Activated naive CD8-positive, alpha-beta T cell treated with anti-CD3 and anti-CD28 coated beads, Interleukin-2, amount 50 U/mL, for 24 hours (primary cell): ENCODE data around the gene SH2D1A.
"Not testable (repeated sequence)": the region's sequence is repeated elsewhere in the genome, so short reads cannot be mapped to it uniquely, and the experiment has no call there.

Source experiments
- ATAC-seq: fragments of 150-1000 bp; cut with Tn5 transposase; one replicate; pipeline ENCODE4 v1.10.0; 2021
- DNase-seq: peaks from one replicate; pipeline ENCODE4 v3.0.0; 2021
- H3K27ac Mint-ChIP-seq: one replicate; pipeline ENCODE4 v1.8.0; 2021; ENCODE audit warnings: mild to moderate bottlenecking, mixed read lengths
- H3K27me3 Mint-ChIP-seq: one replicate; pipeline ENCODE4 v1.8.0; 2021; ENCODE audit warnings: mixed read lengths
- H3K36me3 Mint-ChIP-seq: one replicate; pipeline ENCODE4 v1.8.0; 2021; ENCODE audit warnings: low read depth, mixed read lengths
- H3K4me1 Mint-ChIP-seq: one replicate; pipeline ENCODE4 v1.8.0; 2021; ENCODE audit warnings: mixed read lengths
- H3K4me3 Mint-ChIP-seq: one replicate; pipeline ENCODE4 v1.8.0; 2021; ENCODE audit warnings: mild to moderate bottlenecking, moderate library complexity, mixed read lengths
- H3K9me3 Mint-ChIP-seq: one replicate; pipeline ENCODE4 v1.8.0; 2021; ENCODE audit warnings: mixed read lengths

Gene SH2D1A

GRCh38 chrX:124346117-124346876 is at the start of gene SH2D1A:
Gene SH2D1A (plus strand): TSS chrX:124346563. CDS start chrX:124346643, 80 bp downstream.
- Mint-ChIP-seq H3K4me1 (peaks cover 54% of the 10 kb centered on the region), H3K4me3 (peak within 1 kb of the TSS; percentile 87), H3K9me3 (no peaks in the 10 kb centered on the region), H3K27me3 (no peaks in the 10 kb centered on the region), H3K27ac (peak within 1 kb of the TSS; percentile 96), H3K36me3 (peaks cover 1% of the 10 kb centered on the region)
- DNase-seq (no peak), ATAC-seq (peak; percentile 44)

- not testable (repeated sequence) for H3K36me3 Mint-ChIP-seq, ATAC-seq, DNase-seq, H3K27ac Mint-ChIP-seq, H3K9me3 Mint-ChIP-seq, H3K4me3 Mint-ChIP-seq, H3K27me3 Mint-ChIP-seq
- peaks cover 48% of the 10 kb centered on the region for H3K4me1 Mint-ChIP-seq
Observed at GRCh38 chrX:124299323-124299722, 47.0 kb upstream of the SH2D1A start.

GRCh38 chrX:124300405-124300804 is 46.0 kb upstream of the SH2D1A start:
- peak; percentile 63 for ATAC-seq
- peaks cover 6% of the 10 kb centered on the region for H3K36me3 Mint-ChIP-seq

DNA sequence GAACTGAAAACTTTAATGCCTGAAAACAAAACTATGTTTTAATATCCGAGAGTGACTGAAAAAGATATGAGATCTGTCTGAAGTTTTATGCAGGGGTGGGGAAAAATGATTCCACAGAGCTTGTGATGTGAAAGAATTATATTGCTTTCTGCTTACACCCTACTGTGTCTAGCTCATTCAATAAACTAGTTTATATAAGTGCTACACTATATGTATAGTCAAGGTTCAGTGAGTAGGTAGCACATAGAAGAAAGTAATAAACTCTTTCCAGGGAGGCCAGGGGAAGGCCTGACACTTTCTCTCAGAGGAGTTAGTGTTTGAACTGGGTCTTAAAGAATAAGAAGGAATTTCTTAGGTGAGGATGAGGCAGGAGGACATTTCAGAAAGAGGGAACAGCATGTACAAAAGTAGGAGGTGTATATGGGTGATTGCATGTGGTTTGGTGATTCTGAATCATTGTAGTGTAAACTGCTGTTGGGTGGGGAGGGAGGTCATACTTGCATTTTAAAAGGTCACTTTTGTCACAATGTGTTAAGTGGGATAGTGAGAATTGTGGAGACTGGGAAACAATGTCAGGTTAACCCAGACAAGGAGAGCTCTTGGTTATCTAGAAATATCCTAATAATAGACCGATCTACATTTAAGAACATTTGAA is 39.0 kb upstream of the SH2D1A start:
- no peak for DNase-seq
- H3K27me3 Mint-ChIP-seq = no peaks in the 10 kb centered on the region
- H3K27ac Mint-ChIP-seq = peak overlapping the region; percentile 71
- H3K9me3 Mint-ChIP-seq = peaks cover 8% of the 10 kb centered on the region
- peak overlapping the region; percentile 16 for H3K4me3 Mint-ChIP-seq
- peak; percentile 97 for ATAC-seq
- peaks cover 33% of the 10 kb centered on the region for H3K4me1 Mint-ChIP-seq
- H3K36me3 Mint-ChIP-seq = peaks cover 7% of the 10 kb centered on the region

More at GRCh38 chrX:124300405-124300804, 46.0 kb upstream of the SH2D1A start:
- Mint-ChIP-seq H3K9me3 (no peaks in the 10 kb centered on the region), H3K4me3 (peak overlapping the region; percentile 60), H3K4me1 (peaks cover 41% of the 10 kb centered on the region), H3K27ac (peak overlapping the region; percentile 87), H3K27me3 (no peaks in the 10 kb centered on the region)
- no peak for DNase-seq

GRCh38 chrX:124325732-124326131 is 20.6 kb upstream of the SH2D1A start:
- DNase-seq = no peak
- Mint-ChIP-seq H3K27me3 (no peaks in the 10 kb centered on the region), H3K27ac (no peak overlapping the region), H3K9me3 (no peaks in the 10 kb centered on the region), H3K4me3 (no peak overlapping the region), H3K36me3 (no peaks in the 10 kb centered on the region), H3K4me1 (peaks cover 23% of the 10 kb centered on the region)
- ATAC-seq = no peak

DNA sequence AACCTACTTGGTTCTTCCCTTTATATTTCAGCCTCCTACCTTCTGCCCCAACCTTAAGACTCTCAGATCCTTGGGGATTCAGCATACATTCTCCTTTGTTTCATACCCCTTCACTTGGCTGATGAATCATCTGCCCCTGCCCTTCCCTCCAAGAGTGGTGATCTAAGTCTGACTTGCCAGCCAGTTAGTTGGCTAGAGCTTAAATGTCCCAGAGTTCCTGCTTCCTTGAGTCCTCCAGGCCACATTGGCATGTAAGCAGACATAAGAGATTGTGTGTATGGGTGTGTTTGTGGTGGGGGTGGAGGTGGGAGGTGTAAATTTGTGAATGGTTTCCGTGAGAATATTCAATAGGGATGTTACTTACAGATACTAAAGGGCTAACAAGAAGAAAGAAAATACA is 17.6 kb upstream of the SH2D1A start:
- ATAC-seq (no peak), DNase-seq (no peak)
- Mint-ChIP-seq H3K4me3 (no peak overlapping the region), H3K36me3 (no peaks in the 10 kb centered on the region), H3K27ac (no peak overlapping the region), H3K9me3 (no peaks in the 10 kb centered on the region), H3K27me3 (no peaks in the 10 kb centered on the region), H3K4me1 (peaks cover 23% of the 10 kb centered on the region)

DNA sequence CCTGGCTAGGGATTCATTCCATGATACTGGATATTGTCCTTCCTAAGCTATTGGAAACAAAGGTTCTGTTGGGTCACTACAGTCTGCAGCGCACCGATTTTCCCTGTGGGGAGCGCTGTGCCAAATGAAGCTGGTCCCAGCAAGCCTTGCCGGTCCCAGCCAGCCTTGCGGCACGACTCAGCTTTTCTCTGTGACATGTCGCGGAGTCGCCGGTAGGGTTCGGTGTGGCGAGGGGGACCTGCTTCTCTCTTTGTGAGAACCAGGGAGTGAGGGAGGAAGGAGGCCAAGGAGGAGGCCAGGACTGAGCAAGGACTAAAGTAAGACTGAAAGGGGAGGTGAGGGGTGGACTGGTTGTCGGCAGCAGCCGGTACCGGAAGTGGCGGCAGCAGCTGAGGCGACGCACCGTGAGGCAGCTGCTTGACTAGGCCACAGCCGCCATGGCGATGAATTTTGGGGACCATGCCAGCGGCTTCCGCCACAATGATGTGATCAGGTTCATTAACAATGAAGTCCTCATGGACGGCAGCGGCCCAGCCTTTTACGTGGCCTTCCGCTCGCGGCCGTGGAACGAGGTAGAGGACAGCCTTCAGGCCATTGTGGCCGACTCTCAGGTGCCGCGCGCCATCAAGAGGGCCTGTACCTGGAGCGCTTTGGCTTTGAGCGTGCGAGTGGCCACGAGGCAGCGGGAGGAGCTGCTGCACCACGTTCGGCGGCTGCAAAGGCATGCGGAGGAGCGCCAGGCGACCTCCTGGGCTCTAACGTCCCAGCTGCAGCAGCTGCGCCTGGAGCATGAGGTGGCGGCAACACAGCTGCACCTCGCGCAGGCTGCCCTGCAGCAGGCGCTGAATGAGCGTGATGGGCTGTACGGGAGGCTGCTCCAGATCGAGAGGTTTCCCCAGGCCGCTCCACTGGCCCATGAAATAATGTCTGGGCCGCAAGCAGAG is 13.6 kb upstream of the SH2D1A start, which contains the start of gene TEX13D:
Gene TEX13D, plus strand, starts transcription at position 180 of the 944 bp plus-strand sequence. Its CDS starts 258 bp downstream, at position 438.
- Mint-ChIP-seq H3K4me3 (no peak within 1 kb of the TSS), H3K27ac (no peak within 1 kb of the TSS), H3K36me3 (no peaks in the 10 kb centered on the region), H3K4me1 (peaks cover 39% of the 10 kb centered on the region), H3K27me3 (no peaks in the 10 kb centered on the region), H3K9me3 (no peaks in the 10 kb centered on the region)
- DNase-seq = no peak
- no peak for ATAC-seq

GRCh38 chrX:124333862-124334261 is 12.5 kb upstream of the SH2D1A start:
- H3K4me3 Mint-ChIP-seq = no peak overlapping the region
- H3K9me3 Mint-ChIP-seq = no peaks in the 10 kb centered on the region
- DNase-seq = no peak
- H3K36me3 Mint-ChIP-seq = no peaks in the 10 kb centered on the region
- ATAC-seq = no peak
- peaks cover 39% of the 10 kb centered on the region for H3K4me1 Mint-ChIP-seq
- H3K27ac Mint-ChIP-seq = no peak overlapping the region
- no peaks in the 10 kb centered on the region for H3K27me3 Mint-ChIP-seq

GRCh38 chrX:124334555-124334954 is 11.8 kb upstream of the SH2D1A start:
- H3K9me3 Mint-ChIP-seq, ATAC-seq, H3K36me3 Mint-ChIP-seq, H3K27me3 Mint-ChIP-seq, DNase-seq, H3K27ac Mint-ChIP-seq, H3K4me3 Mint-ChIP-seq: not testable (repeated sequence)
- peaks cover 39% of the 10 kb centered on the region for H3K4me1 Mint-ChIP-seq

DNA sequence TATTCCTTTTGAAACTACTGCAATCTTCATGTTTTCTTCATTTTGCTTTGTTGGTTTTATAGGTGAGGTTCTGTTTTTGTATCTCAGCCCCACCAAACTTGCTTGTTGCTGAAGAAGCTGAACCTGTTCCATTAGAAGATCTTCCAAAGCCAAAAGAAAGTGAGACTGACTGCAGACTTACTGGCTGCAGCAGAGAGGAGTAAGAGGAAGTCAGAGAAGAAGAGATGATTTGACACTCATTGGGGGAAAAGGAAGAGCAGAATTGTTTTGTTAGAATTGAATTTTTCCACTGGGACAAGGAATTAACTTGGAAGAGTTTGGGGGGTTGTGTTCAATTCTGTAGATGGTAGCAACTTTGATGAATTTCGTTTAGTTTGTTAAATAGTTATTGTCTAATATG is 10.8 kb upstream of the SH2D1A start:
- Mint-ChIP-seq H3K4me1 (peaks cover 36% of the 10 kb centered on the region), H3K9me3 (no peaks in the 10 kb centered on the region), H3K27me3 (no peaks in the 10 kb centered on the region), H3K27ac (peak overlapping the region; percentile 11), H3K4me3 (no peak overlapping the region), H3K36me3 (no peaks in the 10 kb centered on the region)
- DNase-seq = no peak
- no peak for ATAC-seq

DNA sequence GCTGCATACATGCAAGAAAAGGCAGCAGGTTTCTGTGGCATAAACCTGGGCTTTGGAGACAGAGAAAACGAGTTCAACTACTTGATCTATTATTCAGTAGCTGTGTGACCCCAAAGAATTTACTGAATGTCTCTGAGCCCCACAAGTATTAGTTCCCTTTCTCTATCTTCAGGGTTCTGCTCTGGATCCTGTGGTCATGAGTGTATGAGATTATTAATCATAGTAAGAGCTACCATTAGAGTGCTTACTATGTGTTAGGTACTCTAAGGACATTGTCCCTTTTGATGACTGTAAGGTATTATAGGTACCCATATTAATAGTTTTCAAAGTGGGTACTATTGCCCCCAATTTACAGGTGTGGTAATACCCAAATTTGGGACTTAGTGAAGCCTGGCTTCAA is 8.4 kb upstream of the SH2D1A start:
- peaks cover 60% of the 10 kb centered on the region for H3K4me1 Mint-ChIP-seq
- H3K4me3 Mint-ChIP-seq = no peak overlapping the region
- no peaks in the 10 kb centered on the region for H3K27me3 Mint-ChIP-seq
- no peak for DNase-seq
- no peaks in the 10 kb centered on the region for H3K9me3 Mint-ChIP-seq
- peak; percentile 35 for ATAC-seq
- H3K27ac Mint-ChIP-seq = no peak overlapping the region
- H3K36me3 Mint-ChIP-seq = no peaks in the 10 kb centered on the region

GRCh38 chrX:124338733-124339514 is 7.4 kb upstream of the SH2D1A start:
- ATAC-seq = no peak
- Mint-ChIP-seq H3K4me1 (peaks cover 70% of the 10 kb centered on the region), H3K27me3 (no peaks in the 10 kb centered on the region), H3K36me3 (no peaks in the 10 kb centered on the region), H3K27ac (no peak overlapping the region), H3K4me3 (no peak overlapping the region), H3K9me3 (no peaks in the 10 kb centered on the region)
- DNase-seq = no peak

GRCh38 chrX:124341396-124342132 is 4.8 kb upstream of the SH2D1A start:
- H3K27ac Mint-ChIP-seq = peak overlapping the region; percentile 96
- ATAC-seq (peak; percentile 35), DNase-seq (no peak)
- no peaks in the 10 kb centered on the region for H3K36me3 Mint-ChIP-seq
- H3K4me1 Mint-ChIP-seq = peaks cover 77% of the 10 kb centered on the region
- H3K9me3 Mint-ChIP-seq = no peaks in the 10 kb centered on the region
- no peaks in the 10 kb centered on the region for H3K27me3 Mint-ChIP-seq
- H3K4me3 Mint-ChIP-seq = peak overlapping the region; percentile 57
